ENCODE data around the gene FBH1. TPM values are rescaled to one million over a fixed set of nuclear protein-coding genes. Genes with fewer than 3 reads are reported as not detected.
"Not testable (repeated sequence)": the region's sequence is repeated elsewhere in the genome, so short reads cannot be mapped to it uniquely, and the experiment has no call there.

FBH1 gene
- total RNA-seq, 1 donor from 2014 or later, result 70.8 TPM

- no peak for DNase-seq (ENCODE audit: low spot score)
Measured at GRCh38 chr10:5959581-5960069, 69.6 kb downstream of the FBH1 start.

- DNase-seq (ENCODE audit: low spot score), result no peak
Measured at GRCh38 chr10:5960070-5960972, 70.3 kb downstream of the FBH1 start.

GRCh38 chr10:5960973-5961275, 70.9 kb downstream of the FBH1 start:
- DNase-seq (ENCODE audit: low spot score), result not testable (repeated sequence)

DNA sequence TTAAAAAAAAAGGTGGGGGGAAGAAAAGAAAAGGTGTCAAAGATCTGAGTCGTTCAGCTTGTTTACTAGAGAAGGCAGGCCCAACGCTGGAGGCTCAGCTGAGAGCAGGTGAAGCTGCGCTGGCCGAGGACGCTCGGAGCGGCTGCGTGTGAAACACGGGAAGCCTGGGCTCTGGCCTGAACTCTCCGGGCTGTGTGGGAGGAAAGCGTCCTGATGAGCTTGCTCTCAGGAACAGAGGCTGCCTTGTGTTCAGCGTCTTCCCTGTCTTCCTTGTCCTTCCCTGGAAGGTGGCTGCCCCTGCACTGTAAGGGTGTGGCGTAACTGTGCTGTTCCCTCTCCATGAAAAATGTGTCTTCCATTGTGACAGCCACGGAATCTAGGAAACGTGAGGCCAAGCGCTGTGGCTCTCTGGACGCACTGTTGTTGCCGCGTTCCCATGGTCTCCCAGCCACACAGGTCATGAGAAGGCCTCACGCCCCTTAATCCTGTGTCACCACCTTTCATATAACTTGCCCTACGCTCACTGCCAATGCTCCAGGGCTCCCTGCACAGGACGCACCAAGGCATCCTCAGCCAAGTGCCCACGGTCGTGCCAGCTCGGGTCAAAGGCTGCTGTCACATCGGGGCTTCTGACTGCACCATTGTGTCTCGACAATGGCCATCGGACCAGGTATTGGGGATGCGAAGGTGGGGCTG, 71.5 kb downstream of the FBH1 start:
- DNase-seq (ENCODE audit: low spot score), result no peak

DNA sequence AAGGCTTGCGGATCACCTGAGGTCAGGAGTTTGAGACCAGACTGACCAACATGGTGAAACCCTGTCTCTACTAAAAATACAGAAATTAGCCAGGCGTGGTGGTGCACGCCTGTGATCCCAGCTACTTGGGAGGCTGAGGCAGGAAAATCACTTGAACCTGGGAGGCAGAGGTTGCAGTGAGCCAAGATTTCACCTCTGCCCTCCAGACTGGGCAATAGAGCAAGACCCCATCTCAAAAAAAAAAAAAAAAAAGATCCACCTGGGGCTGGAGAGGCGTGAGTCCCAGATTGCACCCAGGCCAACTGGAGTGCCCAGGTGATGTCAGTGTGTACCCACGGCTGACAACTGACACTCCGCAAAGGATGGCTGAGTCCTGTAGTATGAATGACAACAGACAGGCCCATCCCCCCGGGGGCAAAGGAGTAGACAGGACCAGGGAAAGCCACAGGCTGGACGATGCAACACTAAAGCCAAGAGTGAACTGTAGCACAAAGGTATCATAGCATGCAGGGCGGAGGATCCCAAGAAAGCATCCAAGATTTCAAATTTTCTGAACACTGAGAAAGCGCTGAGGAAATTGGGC, 72.4 kb downstream of the FBH1 start:
- DNase-seq (ENCODE audit: low spot score), result peak; percentile 32

GRCh38 chr10:5963071-5963470, 73.0 kb downstream of the FBH1 start:
- peak; percentile 30 for DNase-seq (ENCODE audit: low spot score)

DNA sequence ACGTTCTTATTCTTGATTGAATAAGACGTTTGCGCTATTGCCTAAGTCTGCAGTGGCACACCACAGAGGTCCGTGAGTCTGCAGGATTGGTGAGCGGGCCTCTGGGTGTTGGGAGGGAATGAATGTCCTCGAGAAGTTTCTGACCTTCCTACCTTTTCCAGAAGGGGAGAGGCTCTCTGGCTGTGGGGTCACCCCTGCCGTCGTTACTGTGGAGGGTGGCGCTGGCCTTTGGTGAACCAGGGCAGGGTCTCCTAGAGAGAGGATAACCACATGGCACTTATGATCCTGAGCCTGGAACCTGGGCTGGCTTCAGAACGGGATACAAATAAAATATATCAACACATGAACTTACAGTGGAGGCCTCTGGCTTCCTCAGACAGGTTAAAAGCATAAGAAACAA, 73.5 kb downstream of the FBH1 start:
- no peak for DNase-seq (ENCODE audit: low spot score)

GRCh38 chr10:5964736-5965135, 74.7 kb downstream of the FBH1 start:
- no peak for DNase-seq (ENCODE audit: low spot score)

DNA sequence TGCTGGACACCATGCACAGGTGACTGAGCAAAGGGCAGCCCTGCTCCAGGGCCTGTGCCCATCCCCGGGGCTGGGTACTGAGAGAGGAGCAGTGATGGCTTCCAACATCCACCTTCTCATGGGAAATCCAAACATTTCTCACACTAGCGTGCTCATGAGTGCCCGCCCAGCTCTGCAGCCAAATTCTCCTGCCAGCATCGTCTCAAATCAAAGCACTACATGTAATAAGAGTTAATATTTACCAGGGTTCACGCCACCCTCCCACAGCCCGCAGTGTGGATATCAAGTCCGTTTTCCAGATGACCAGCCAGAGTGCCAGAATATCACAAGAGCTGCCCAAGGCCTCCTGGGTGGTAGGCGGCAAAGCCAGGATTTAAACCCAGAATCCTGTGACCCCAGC, 75.2 kb downstream of the FBH1 start:
- DNase-seq (ENCODE audit: low spot score), result peak; percentile 19

DNA sequence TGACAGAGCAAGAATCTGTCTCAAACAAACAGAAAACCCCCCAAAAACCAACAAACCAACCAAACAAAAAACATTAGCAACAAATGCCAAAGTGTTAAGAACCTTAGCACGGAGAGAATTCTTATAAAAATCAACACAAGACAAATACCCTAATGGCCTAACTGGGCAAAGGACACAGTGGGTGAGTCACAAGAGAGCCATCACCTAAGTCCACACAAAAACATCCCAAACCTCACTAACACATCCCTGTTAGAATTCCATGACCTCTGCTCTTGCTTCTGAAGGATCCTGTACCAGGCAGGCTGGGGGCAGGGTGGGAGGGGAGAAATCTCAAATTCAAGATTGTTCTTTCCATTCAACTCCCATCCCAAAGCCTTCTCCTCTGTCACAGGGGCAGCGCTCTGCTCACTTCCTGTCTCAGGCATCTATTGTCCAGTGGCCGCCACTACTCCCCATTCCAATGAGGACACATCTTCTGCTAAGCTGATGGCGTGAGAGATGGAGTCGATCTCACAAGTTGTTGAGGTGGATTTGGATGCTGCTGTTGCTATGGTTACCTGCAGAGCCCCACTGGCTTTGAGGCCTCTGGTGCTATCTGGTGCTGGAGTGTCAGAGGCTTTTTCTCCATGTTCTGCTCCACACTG, 78.1 kb downstream of the FBH1 start:
- DNase-seq (ENCODE audit: low spot score), result peak; percentile 37

- DNase-seq (ENCODE audit: low spot score), result peak; percentile 22
Measured at GRCh38 chr10:5968681-5969453, 78.8 kb downstream of the FBH1 start.

GRCh38 chr10:5970066-5970465, 80.0 kb downstream of the FBH1 start:
- no peak for DNase-seq (ENCODE audit: low spot score)

DNA sequence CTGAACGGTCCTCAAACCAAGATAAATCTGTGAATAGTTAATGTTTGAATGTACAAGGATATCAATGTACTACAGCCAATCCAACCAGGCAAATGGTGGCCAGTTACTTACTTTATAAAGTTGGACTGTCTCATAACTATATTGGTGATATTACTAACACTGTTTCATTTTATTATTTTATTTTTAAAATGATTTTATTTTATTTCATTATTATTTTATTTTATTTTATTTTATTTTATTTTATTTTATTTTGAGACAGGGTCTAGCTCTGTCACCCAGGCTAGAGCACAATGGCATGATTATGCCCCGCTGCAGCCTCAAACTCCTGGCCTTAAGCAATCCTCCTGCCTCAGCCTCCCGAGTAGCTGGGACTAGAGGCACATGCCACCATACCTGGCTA, 80.5 kb downstream of the FBH1 start:
- DNase-seq (ENCODE audit: low spot score), result no peak

DNA sequence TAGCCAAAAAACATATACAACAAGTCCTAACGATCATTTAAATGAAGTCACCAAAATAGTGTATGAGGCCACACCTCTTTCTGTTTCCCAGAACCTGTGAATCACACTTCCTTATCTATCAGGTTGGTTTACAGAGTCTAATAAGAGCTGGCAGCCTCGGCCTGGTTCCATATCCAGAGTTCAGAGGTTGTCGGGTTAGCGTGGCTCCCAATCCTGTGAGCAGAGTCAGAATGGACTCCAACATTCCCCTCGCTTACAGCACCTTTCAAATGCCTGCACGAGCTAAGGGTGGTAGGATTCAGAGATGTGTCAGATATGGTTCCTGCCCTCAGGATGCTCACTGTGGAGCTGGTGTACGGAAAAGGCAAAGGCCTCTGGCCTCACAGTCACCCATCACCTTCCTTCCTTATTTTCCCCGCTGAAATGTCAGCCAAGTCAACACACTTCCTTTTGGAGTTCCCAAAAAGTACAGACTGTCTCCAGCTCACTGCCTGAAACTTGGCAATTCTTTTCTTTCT, 81.3 kb downstream of the FBH1 start:
- DNase-seq (ENCODE audit: low spot score), result peak; percentile 48

DNA sequence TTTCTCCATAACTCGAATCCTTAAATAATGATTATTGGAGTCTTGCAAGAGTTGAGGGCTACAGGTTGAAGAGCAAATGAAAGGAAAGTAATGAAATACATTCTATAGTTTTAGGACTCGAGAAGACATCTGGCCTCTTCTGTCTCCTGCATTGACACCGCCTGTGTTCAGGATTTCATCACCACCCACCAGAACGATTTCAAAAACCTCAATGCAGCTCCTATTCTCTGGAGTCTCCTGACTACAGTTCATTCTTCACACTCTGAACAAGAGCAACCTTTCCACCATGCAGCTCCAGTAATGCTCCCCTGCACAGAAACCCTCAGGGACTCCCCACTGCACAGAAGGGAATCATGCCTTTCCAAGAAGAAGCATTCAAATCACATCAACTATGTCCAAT, 81.8 kb downstream of the FBH1 start:
- peak; percentile 6 for DNase-seq (ENCODE audit: low spot score)

- DNase-seq (ENCODE audit: low spot score), result peak; percentile 24
Measured at GRCh38 chr10:5973069-5973468, 83.0 kb downstream of the FBH1 start.

DNA sequence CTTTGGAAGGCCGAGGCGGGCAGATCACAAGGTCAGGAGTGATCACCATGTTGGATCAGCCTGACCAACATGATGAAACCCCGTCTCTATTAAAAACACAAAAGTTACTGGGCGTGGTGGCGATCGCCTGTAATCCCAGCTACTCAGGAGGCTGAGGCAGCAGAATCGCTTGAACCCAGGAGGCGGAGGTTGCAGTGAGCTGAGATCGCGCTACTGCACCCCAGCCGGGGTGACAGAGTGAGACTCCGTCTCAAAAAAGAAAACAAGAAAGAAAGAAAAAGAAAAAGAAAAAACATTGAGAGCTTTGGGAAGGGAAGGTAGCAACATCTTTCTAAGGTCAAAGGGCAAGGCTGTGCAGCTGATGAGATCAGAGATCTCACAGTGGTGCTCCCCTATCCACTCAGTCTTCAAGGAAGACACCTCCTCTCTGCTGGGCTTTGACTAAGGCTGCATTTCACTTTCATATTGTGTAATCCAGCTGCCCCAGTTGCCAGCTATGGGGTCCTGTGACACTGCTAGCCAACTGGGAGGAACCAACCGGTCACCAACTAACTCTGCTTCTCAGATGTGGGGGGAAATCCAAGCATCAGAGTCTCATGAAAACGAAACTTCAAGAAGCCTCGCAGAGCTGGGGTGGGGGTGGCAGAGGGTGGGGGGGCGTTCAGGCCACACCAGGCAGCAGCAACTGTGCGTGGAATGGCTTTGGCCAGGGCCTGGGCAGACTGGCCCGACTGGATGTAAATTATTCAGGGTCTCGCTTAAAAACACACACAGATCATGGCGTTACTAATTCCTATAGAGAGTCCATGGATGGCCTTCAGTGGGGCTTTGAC, 85.8 kb downstream of the FBH1 start:
- peak; percentile 64 for DNase-seq (ENCODE audit: low spot score)

DNA sequence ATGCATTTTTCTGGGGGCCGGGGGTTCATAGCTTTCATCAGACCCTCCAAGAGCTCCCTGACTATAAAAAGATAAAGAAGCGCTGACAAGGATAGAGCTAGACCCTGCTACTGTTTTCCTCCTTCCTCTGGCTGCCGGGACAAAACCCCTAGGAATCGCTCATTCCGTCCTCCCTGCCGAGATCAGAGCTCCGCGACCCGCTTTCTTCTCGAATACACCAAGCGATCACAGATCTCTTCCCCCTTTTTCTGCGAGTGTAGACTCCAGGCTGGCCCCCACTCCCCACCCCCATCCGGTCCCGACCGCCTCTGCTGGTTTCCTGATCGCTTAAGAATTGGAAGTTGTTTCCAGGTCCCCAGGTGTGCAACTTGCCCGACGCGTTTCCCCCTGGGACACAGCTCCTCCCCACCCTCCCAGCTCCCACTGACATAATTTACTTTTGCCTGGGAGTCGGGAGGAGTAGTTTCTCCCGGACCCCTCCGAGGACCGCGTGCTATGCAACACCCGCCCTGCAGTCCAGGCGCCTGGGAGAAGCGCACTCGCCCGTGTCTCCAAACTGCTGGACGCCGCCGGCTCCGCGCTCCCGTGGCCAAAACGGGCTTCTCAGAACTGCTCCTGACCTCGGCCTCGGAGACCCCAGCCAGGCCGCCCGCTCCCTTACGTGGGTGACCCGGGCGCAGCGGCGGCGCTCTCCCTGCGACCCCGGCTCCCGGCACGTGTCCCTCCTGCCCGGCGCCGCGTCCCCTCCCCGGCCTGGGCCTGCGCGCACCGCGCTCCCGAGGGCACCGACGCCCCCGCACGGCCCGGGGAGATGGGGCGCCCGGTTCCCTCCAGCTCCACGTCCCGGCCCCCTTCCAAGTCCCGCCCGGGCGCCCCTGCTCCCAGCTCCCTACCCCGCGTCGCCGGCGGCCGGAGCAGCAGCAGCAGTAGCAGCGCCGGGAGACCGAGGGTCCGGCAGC, 86.7 kb downstream of the FBH1 start:
- DNase-seq (ENCODE audit: low spot score), result peak; percentile 67
